HCT116 (cell line): ENCODE measurements around the gene AFF1. TPM values are rescaled to one million over a fixed set of nuclear protein-coding genes. Genes with fewer than 3 reads are reported as not detected.

Experiments used
- ATAC-seq: fragments of 200-7000 bp; cut with Tn5 transposase; 2 replicates; pipeline ENCODE4 v1.9.1; 2020; ENCODE audit warnings: mild to moderate bottlenecking, moderate library complexity
- BruUV-seq: library from RNA; stranded (reverse); fragments of 400-500 nt; replicated peaks from 2 replicates; lab custom pipeline; 2021; lab: Mats Ljungman, UMichigan
- CTCF ChIA-PET: fragments of 300-600 bp; sonication (Branson Sonifier 250); formaldehyde crosslinking; loops from one replicate; lab custom pipeline; 2021; ENCODE audit warnings: antibody characterized with exemption; lab: Charles Lee
- POLR2A ChIA-PET: fragments of 300-600, 350-600 bp; sonication (Branson Sonifier 250); formaldehyde crosslinking; loops from one replicate; lab custom pipeline; 2021; ENCODE audit warnings: antibody characterized with exemption; lab: Charles Lee
- RAD21 ChIA-PET, 2 experiments: fragments of 300-600 bp; sonication (Branson Sonifier 250); formaldehyde crosslinking; loops; one replicate each; lab custom pipeline; 2023; ENCODE audit warnings: low total read pairs in 2 of 2; ENCODE audit not compliant: uncharacterized antibody in 2 of 2, unreplicated experiment in 2 of 2, low non-redundant PET in 1 of 2; lab: Charles Lee
- DNase-seq: peaks from one replicate; pipeline ENCODE4 v3.0.0-alpha.2; 2010; ENCODE audit warnings: low read depth, low spot score
- H2AFZ ChIP-seq: fragments of 200-600 bp; shearing (Covaris generic), sonication (generic); 2 replicates; pipeline ENCODE4 v1.6.1; 2017; ENCODE audit warnings: low read depth, mixed run types, mixed read lengths, antibody characterized with exemption, low read length; ENCODE audit not compliant: poor library complexity, severe bottlenecking
- H3K27ac ChIP-seq: 2 replicates; pipeline ENCODE4 v1.5.1; 2012; ENCODE audit warnings: low read depth, low read length
- H3K27me3 ChIP-seq: fragments of 200-600 bp; sonication (generic); 2 replicates; pipeline ENCODE4 v1.6.1; 2016; ENCODE audit warnings: mixed run types, low read length, mixed read lengths; ENCODE audit not compliant: insufficient read depth
- H3K36me3 ChIP-seq, 2 experiments: fragments of 200-500 bp in 1 of 2; fragments of 200-600 bp in 1 of 2; sonication (Bioruptor generic) in 1 of 2; sonication (generic) in 1 of 2; 2 replicates each; pipeline versions ENCODE4 v1.5.1 to v1.6.1; 2014 to 2016; ENCODE audit warnings: low read length in 2 of 2, inconsistent platforms in 1 of 2, mixed read lengths in 1 of 2, mixed run types in 1 of 2; ENCODE audit not compliant: insufficient read depth in 2 of 2, control insufficient read depth in 1 of 2
- H3K4me1 ChIP-seq, 2 experiments: fragments of 200-600 bp in 1 of 2; sonication (generic) in 1 of 2; 2 replicates each; pipeline versions ENCODE4 v1.5.1 to v1.6.1; 2012 to 2017; ENCODE audit warnings: low read length in 2 of 2, inconsistent platforms in 1 of 2, mild to moderate bottlenecking in 1 of 2, mixed read lengths in 1 of 2, mixed run types in 1 of 2, moderate library complexity in 1 of 2; ENCODE audit not compliant: insufficient read depth in 2 of 2, control insufficient read depth in 1 of 2
- H3K4me2 ChIP-seq: fragments of 200-600 bp; sonication (generic); 2 replicates; pipeline ENCODE4 v1.6.1; 2017; ENCODE audit warnings: mixed run types, low read length, mixed read lengths
- H3K4me3 ChIP-seq, 2 experiments: fragments of 200-600 bp in 1 of 2; sonication (generic) in 1 of 2; replicated peaks in 1 of 2; 2 replicates each; pipeline ENCODE4 v1.5.1; 2011 to 2016; ENCODE audit warnings: low read length in 2 of 2, control low read depth in 1 of 2, low read depth in 1 of 2, mild to moderate bottlenecking in 1 of 2, mixed read lengths in 1 of 2, mixed run types in 1 of 2
- H3K79me2 ChIP-seq: fragments of 200-600 bp; sonication (generic); 2 replicates; pipeline ENCODE4 v1.6.1; 2017; ENCODE audit warnings: mild to moderate bottlenecking, mixed run types, low read length, moderate library complexity, mixed read lengths; ENCODE audit not compliant: insufficient read depth
- H3K9ac ChIP-seq: fragments of 200-600 bp; sonication (generic); 2 replicates; pipeline ENCODE4 v1.6.1; 2016; ENCODE audit warnings: low read length, mixed read lengths
- H3K9me2 ChIP-seq: fragments of 200-600 bp; sonication (generic), shearing (Covaris generic); 2 replicates; pipeline ENCODE4 v1.6.1; 2017; ENCODE audit warnings: mixed run types, mild to moderate bottlenecking, moderate library complexity; ENCODE audit not compliant: insufficient read depth
- H3K9me3 ChIP-seq, 2 experiments: fragments of 200-500 bp in 1 of 2; fragments of 200-600 bp in 1 of 2; sonication (Bioruptor generic) in 1 of 2; sonication (generic) in 1 of 2; 2 replicates each; pipeline ENCODE4 v1.6.1; 2014 to 2017; ENCODE audit warnings: low read length in 2 of 2, mixed read lengths in 2 of 2, inconsistent platforms in 1 of 2, low read depth in 1 of 2, mild to moderate bottlenecking in 1 of 2, mixed run types in 1 of 2, moderate library complexity in 1 of 2; ENCODE audit not compliant: control insufficient read depth in 1 of 2, insufficient read depth in 1 of 2
- H4K20me1 ChIP-seq: fragments of 200-600 bp; sonication (generic), shearing (Covaris generic); 2 replicates; pipeline ENCODE4 v1.6.1; 2017; ENCODE audit warnings: mixed run types, mild to moderate bottlenecking, moderate library complexity; ENCODE audit not compliant: insufficient read depth
- CBX3 ChIP-seq: IDR thresholded peaks from 2 replicates; pipeline ENCODE4 v1.6.1; 2012; ENCODE audit warnings: low read depth
- CEBPB ChIP-seq: IDR thresholded peaks from 2 replicates; pipeline ENCODE4 v1.6.1; 2012; ENCODE audit warnings: low read depth
- EGR1 ChIP-seq: IDR thresholded peaks from 2 replicates; pipeline ENCODE4 v1.6.1; 2012; ENCODE audit warnings: low read depth
- JUND ChIP-seq: IDR thresholded peaks from 2 replicates; pipeline ENCODE4 v1.6.1; 2012
- RAD21 ChIP-seq: IDR thresholded peaks from 2 replicates; pipeline ENCODE4 v1.6.1; 2012; ENCODE audit warnings: low read depth, mild to moderate bottlenecking
- SIN3A ChIP-seq: IDR thresholded peaks from 2 replicates; pipeline ENCODE4 v1.6.1; 2012; ENCODE audit warnings: low read depth
- SP1 ChIP-seq: IDR thresholded peaks from 2 replicates; pipeline ENCODE4 v1.6.1; 2012; ENCODE audit warnings: low read depth
- ZBTB33 ChIP-seq: IDR thresholded peaks from 2 replicates; pipeline ENCODE4 v1.6.1; 2011; ENCODE audit warnings: mild to moderate bottlenecking, low read length, moderate library complexity; ENCODE audit not compliant: insufficient replicate concordance; ENCODE audit errors: extremely low read depth
- intact Hi-C: fragments of 100-400 bp; cut with micrococcal nuclease; formaldehyde crosslinking; loops from 2 replicates; pipeline ENCODE4 v1.10.0; 2022
- total RNA-seq: library from RNA; stranded (reverse); gene quantifications from one replicate; pipeline ENCODE4 v1.2.1, GENCODE V29; 2021; ENCODE audit not compliant: unreplicated experiment

AFF1 gene
- total RNA-seq, 1 experiment from 2014 or later = 43.1 TPM

- TF ChIP-seq SIN3A = no peak
- no peak for TF ChIP-seq SP1
- TF ChIP-seq RAD21 = no peak
- no peak for TF ChIP-seq EGR1
- TF ChIP-seq ZBTB33 = no peak
Measured at GRCh38 chr4:86948276-86948675, 13.5 kb downstream of the AFF1 start (continued).

- RAD21 ChIA-PET = no interaction called here
Measured at GRCh38 chr4:86950831-86951525, 16.2 kb downstream of the AFF1 start.

More at GRCh38 chr4:86950831-86951525, 16.2 kb downstream of the AFF1 start:
- BruUV-seq = no TSS peak
- Histone ChIP-seq H3K36me3 (no peaks in the 10 kb centered on the region), H3K9me3 (no peaks in the 10 kb centered on the region), H3K4me3 (no peak overlapping the region), H3K9me2 (no peaks in the 10 kb centered on the region), H4K20me1 (no peaks in the 10 kb centered on the region), H3K4me2 (no peak overlapping the region), H3K4me1 (0 out of 4 replicates have a peak, but pooled peaks cover 0 to 3% of the 10 kb centered on the region in 2 experiments), H3K79me2 (peaks cover 12% of the 10 kb centered on the region; the same call in 1 of the 2 replicates), H2AFZ (no peak overlapping the region), H3K27ac (no peak overlapping the region), H3K27me3 (no peaks in the 10 kb centered on the region), H3K9ac (no peak overlapping the region)
- ChIA-PET CTCF (no interaction called here), POLR2A (no interaction called here)
- no peak for ATAC-seq
- no peak for DNase-seq
- TF ChIP-seq CBX3 (no peak), JUND (no peak), CEBPB (no peak)
- intact Hi-C loops = no loop called here
